HG02610 (cell line): ENCODE results near the gene FNDC3B.
A peak's percentile ranks its signal among the peaks of the same experiment; 100 is the strongest.
"Not testable (repeated sequence)": the region's sequence is repeated elsewhere in the genome, so short reads cannot be mapped to it uniquely, and the experiment has no call there.

Experiments
- ATAC-seq: cut with Tn5 transposase; IDR thresholded peaks from one replicate; pipeline ENCODE4 v1.9.1; 2021; ENCODE audit warnings: mild to moderate bottlenecking, moderate library complexity; ENCODE audit not compliant: unreplicated experiment

FNDC3B gene

DNA sequence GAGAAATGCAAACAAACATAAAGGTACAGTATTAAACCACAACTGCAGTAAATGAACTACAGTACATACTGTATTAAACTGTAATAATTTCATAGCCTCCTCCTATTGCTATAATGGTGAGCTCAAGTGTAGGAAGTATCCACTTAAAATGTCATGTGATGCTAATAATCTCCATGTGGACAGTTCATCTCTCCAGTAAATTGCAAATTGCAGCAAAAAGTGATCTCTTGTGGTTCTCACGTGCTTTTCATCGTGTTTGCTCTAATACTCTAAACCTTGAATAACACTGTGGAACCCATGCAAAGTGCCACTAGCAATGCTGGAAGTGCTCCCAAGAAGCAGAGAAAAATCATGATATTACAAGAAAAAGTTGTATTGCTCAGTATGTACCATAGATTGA, 9.2 kb upstream of the FNDC3B start:
- ATAC-seq: no peak

DNA sequence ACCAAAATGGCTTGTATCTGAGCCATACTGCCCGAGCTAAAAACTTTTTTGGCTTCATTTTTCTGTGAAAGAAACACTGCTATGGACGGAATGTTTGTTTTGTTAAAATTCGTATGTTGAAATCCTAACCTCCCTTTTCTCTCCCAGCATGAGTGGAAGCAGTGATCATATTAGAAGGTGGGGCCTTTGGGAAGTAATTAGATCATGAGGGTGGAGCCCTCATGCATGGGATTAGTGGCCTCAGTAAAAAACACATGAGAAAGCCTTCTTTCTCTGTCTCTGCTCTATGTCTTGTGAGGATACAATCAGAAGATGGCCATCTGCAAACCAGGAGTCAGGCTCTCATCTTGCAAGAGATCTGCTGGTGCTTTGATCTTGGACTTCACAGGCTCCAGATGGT, 7.4 kb upstream of the FNDC3B start:
- ATAC-seq: no peak

DNA sequence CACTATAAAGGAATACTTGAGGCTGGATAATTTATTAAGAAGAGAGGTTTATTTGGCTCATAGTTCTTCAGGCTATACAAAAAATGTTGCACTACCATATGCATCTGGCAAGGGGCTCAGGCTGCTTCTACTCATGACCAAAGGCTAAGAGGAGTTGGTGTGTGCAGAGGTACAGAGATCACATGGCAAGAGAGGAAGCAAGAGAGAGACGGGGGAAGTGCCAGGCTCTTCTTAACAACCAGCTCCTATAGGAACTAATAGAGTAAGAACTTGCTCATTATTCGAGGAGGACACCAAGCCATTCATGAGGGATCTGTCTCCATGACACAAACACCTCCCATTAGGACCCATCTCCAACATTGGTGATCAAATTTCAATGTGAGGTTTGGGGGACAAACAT, 6.0 kb upstream of the FNDC3B start:
- ATAC-seq: no peak

DNA sequence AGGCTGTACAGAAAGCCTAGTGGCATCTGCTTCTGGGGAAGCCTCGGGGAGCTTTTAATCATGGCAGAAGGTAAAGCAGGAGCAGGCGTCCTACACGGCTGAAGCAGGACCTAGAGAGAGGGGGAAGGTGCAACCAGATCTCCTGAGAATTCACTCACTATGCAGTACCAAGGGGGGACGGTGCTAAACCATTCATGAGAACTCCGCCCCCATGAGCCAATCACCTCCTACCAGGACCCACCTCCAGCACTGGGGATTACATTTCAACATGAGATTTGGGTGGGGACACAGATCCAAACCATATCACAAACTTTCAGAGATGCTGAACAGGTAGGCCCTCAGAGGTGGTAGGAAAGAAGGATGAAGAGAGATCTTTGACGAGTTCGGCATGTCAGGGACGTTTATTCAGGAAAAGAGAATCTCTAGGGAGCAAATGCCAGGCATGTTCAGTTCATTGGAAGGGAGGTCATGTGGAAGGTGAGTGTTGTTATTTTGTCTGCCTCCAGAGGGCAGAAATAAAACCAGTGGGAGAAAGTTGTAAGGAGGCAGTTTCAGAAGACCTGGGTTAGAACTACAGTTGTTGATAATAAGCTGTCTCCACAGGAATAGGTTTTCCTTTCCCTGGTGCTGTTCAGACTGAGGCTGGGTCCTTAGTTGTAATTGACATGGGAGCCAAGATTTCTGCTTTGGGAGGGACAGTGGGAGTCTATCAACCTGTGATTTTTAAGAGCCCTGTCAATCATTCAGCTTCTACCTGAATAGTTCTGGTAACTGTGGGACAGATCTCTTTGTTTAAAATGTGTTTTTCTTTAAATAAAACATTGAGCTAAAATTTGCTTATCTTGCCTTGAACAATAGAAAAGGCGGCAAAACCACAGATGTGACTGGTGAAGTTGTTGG, 4.3 kb upstream of the FNDC3B start:
- no peak for ATAC-seq

DNA sequence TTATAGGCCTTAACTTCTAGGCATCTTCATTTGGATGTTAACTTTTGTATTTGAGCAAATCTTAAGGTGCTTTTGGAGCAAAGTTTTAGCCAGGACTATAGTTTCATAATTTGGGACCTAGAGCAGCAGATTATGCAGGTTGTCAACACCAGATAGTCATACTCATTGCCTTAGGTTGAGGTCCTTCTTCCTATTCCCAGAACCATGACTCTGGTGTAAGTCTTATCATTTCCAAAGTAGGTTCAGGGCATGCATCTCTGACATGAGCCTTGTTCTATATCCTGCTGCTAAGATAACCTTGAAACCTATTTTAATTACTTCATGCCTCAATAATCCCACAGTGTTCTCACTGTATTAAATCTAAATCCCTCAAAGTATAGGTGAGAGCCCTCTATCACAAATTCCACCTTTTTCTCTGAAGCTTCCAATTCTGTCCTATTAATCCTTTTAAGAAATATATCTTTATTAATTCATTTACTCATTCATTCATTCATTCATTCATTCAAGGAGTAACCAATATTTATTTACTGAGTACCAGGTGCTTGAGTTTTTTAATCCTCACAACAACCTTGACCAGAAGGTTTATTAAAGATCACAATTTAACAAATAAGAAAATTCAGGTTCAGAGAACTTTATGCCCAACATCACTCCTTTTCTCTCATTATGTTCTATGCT, 2.7 kb upstream of the FNDC3B start:
- ATAC-seq: no peak

DNA sequence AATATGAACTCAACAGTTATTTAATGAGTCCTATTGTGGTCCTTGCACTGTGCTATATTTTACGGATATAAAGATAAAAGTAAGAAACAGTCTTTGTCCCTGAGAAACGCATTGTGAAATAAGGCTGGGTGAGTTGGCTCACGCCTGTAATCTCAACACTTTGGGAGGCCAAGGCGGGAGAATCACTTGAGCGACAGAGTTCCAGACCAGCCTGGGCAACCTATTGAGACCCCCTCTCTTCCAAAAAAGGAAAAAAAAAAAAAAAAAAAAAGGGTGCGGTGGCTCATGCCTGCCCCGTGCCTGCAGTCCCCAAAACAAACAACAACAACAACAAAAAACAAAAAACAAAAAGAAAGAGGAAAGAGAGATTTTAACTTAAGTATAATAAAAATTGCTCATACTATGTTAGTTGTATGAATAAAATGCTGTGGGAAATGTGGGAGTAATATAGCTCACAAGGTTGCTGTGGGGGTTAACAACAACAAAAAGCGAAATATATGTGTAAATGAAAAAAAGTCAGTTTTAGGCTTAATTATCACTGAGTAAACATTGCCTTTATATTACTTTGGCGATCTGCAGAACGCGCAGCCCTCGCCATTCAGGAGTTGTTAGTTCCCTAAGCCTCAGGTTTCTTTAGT, 461 bp upstream of the FNDC3B start:
- no peak for ATAC-seq

DNA sequence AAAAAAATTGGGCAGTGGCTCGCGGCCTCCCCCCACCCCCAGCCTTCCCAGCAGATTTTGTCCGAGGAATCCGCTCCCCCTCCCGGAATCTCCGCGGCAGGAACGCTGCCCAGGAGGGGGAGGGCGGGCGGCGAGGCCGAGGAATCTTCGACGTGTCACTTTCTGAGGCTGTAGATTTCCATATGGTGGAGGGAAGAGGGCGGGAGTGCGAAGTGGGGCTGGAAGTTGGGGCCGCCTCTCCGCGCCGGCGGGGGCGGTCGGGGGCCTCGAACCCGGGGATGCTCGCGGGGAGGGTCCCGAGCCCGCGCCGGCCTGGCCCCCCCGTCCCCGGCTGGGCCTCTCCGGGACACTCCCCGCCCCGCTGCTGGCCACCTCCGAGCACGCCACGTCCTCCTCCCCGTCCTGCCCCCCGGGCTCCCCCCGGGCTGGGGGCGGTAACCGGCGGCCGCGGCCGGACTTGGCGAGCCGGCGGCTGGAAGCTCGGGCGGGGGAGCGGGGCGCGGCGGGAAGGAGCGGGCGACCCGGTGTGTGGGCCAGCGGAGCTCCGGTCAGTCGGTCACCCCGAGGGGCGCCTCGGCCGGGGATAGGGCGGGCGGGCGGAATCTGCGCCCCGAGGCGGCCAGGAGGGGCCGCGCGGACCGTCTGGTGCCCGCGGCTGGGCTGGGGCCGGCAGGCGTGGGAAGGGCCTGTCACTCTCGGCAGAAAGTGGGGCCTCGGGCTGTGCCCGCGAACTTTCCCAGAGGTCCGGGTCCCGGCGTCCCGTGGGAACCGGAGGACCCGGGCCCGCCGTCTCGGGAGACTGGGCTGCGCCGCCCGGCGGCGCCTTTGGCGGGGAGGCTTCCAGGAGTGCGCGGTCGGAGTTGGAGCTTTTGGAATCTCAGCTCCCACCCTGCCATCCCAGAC, 951 bp downstream of the FNDC3B start:
- ATAC-seq: peak; percentile 21

DNA sequence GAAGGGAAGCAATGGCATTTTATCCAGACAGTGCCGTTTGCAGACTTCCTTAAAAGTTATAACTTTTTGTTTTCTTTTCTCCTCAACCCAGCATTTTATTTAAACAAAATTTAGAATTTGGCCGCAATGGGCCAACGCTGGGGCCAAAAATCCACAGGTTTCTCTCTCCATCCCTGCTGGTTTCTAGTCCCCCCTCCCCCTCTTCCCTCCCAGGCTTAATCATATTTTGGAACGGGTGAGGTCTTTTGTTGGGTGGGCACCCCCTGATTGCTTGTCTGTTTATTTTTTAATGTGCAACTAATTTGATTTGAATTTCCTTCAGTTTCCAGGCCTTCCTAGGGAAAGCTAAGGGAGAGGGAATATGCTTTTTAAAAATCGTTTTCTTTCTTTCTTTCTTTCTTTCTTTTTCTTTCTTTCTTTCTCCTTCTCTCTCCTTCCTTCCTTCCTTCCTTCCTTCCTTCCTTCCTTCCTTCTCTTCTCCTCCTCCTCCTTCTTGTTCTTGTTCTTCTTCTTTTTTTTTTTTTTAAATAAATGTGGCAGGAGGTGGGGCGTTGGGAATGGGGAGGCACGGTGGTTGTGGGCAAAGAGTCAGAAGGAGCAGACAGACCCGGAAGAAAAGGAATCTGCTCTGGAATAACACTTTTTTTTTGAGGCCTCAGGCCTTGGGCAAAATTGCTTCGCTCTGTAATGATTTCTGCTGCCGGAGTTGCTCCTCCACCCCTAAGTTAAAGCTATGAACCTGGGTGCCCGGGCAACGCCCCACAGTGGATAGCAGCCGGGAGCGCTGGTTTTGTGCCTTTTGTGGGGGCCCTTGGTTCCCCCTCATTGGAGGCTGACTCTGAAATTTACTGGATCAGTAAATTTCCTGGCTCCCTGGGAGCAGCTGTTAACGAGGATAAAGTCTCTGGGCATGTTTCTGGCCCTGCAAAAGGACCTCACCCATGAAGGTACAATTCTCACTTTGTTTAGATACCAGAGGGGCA, 1.9 kb downstream of the FNDC3B start:
- no peak for ATAC-seq

DNA sequence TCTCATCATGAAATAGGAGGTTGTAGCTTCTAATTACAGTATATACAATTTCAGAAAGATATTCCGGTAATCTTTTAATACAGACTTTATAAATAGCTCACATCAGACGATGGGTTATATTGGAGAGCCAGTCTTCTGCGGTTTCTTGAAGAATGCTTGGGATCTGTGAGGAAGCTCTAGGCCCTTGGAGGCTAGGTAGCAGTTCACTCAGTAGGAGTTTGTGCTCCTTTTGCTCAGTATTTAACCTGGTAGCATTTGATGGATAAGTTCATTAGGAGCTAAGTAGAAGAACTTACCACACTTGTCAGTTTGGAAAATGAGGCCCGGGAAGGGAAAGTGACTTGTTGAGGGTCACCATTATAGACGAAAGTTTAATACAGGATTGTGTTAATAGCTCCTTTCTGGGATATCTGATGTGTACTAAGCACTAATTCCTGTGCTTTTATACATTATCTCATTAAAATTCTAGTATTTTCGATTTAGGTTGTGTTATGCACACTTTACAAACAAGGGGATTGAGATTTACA, 2.8 kb downstream of the FNDC3B start:
- ATAC-seq: no peak

DNA sequence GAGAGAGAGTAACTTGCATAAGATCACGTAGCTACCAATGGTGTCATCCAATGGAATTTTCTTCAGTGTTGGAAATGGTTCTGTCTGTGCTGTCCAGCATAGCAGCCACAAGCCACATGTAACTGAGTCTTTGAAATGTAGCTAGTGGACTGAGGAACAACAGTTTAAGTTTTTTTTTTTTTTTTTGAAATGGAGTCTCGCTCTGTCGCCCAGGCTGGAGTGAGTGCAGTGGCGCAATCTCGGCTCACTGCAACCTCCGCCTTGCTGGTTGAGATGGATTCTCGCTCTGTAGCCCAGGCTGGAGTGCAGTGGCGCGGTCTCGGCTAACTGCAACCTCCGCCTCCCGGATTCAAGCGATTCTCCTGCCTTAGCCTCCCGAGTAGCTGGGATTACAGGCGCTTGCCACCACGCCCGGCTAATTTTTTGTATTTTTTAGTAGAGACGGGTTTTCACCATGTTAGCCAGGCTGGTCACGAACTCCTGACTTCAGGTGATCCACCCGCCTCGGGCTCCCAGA, 3.3 kb downstream of the FNDC3B start:
- not testable (repeated sequence) for ATAC-seq

DNA sequence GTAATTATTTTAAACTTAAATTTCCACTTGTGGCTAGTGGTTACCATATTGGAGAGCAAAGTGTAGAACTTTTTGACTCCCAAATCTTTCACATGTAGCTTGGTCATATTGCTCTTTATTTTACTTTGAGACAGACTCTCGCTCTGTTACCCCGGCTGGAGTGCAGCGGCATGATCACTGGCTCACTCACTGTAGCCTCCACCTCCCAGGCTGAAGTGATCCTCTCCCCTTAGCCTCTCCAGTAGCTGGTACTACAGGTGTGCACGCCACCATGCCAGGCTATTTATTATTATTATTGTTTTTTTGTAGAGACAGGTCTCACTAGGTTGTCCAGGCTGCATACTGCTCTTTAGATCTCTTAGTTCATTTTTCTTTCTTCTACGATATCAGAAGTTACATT, 3.9 kb downstream of the FNDC3B start:
- ATAC-seq: no peak

DNA sequence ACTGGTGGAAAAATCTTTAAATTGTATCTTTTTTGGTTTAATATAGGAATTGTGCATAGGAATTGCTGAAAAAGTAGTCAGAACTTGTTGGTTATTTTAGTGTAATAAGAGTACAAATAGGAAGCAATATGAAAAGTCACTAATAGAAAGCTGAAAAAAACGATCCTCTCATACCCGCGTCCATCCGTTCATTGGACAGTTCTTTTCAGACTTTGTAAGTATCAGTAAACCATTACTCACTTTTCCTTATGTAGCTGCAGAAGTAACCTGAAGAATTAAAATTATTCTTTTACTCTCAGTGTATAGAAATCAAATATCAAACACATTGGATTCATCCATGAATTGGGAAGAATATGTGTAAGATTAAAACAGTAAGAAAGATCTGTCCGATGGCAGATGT, 4.4 kb downstream of the FNDC3B start:
- no peak for ATAC-seq

DNA sequence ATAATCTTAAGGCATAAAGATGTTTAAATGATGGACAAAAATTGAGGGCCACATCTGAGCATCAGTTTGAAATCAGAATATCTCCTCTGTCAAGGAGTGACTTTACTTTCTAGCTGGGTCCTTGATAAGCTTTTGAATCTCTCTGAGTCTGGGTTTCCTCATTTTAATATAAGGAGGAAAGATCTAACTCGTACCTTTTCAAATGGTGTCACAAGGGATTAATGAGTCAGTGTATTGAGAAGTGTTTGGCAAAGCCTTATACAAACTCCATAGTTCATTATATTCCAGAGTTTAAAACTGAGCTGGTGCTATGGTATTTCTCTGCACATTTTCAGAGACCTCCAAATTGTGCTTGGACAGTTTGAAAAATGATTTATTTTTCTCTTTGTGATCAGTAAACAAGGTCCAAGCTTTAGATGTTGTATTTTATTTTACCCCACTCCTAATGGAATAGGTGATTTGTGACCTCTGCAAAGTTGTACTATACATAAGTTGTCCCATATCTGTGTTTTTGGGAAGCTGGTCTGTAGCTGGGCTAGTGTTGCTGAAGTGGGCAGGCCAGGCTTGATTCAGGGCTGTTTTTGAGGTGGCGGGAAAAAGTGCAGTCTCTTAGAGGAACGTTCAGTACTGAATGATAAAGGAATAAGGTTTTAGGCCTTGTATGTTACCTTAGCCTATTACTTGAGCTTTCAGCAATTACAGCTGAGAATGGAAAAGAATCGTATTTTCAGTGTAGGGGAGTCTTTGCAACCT, 5.6 kb downstream of the FNDC3B start:
- ATAC-seq: no peak

DNA sequence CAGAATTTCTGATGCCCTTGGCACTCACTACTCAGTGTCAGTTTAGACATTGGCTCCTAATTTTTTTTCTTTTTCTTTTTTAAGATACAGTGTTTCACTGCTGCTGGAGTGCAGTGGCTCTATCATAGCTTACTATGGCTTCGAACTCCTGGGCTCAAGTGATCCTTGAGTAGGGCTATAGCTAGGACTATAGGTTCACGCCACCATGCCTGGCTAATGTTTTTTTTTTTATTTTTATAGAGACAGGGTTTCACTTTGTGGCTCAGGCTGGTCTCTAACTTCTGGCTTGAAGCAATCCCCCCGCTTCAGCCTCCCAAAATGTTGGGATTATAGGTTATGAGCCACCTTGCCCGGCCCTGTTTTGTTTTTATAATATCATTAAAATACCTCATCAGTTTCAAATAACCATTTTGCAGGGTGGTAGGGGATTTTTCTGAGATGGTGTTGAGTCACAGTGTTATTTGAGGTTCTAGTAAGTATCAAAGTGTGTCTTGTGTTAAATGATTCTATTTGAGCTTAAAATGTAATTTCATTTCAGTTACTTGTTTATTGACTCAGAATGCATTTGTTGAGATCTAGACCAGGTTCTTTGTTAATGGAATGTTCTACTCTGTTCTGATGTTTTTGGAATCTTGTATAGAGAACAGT, 7.0 kb downstream of the FNDC3B start:
- ATAC-seq: peak; percentile 68

DNA sequence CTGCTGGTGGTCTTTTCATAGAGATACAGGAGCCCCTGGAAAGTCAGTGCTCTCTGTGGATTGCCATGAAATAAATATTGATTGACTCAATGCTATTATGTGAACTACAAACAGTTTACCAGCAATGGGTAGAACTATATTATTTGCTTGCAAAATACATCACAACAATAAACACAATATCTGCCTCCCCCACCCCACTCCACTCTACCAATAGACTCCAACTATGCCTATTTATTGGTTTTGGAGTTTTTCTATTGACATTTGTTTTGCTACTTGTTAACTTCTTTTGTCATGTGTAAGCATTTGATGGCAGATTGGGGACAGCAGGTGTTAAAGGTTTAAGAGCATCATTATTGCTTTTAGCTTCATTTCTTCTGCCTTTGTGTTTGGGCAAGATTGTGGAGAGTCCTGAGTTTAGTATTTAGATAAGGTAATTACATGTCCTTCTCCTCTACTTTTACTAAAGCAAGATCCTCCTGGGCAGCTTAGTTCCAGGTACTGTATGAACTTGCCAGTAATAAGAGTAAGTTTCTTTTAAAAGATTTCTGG, 8.3 kb downstream of the FNDC3B start:
- no peak for ATAC-seq

DNA sequence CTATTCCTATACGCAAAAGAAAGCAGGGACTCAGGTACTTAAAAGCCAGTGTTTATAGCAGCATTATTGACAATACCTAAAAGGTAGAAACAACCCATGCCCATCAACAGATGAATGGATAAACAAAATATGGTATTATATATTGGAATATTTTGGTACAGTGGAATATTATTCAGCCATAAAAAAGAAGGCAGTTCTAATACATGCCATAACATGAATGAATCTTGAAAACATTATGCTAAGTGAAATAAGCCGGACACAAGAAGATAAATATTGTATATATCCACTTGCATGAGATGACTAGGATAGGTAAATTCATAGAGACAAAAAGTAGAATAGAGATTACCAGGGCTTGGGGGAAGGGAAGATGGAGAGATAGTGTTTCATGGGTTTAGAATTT, 9.2 kb downstream of the FNDC3B start:
- no peak for ATAC-seq

DNA sequence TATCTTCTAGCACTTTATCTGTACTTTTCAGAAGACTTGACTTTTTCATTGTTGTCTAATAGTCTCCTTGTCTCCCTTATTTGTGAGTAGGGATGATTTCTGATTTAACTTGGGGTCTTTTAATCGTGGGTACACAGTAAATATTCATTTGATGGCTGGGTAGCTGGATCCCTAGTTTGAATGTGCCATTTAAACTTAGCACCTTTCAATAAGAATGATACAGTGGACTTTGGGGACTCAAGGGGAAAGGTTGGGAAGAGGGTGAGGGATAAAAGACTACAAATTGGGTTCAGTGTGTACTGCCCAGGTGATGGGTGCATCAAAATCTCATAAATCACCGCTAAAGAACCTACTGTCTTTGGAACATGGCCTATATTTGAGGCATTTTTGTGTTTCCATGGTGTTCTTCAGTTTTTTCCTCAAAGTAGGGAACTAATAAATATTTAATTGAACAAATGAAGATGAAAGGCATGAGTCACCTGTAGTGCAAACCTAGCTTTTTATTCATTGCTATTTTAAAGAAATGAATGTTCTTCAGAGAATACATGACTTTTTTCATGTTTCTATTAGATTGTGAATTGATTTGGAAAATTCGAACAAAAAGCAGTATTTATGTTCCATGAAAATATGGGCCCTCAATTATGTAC, 12.1 kb downstream of the FNDC3B start:
- no peak for ATAC-seq
